Upper lobe of right lung (tissue), 1 donor: ENCODE measurements around the gene MACROD1. TPM values are rescaled to one million over a fixed set of nuclear protein-coding genes. Genes with fewer than 3 reads are reported as not detected.
A peak's percentile ranks its signal among the peaks of the same experiment; 100 is the strongest.

Experiments
- ATAC-seq: fragments of 200-7000 bp; cut with Tn5 transposase; one replicate; pipeline ENCODE4 v1.9.1; 2020; ENCODE audit warnings: mild to moderate bottlenecking, moderate library complexity
- DNase-seq: peaks from one replicate; pipeline ENCODE4 v3.0.0-alpha.2; 2020
- H3K27ac ChIP-seq: fragments of 200-600 bp; one replicate; pipeline ENCODE4 v1.8.0; 2022
- H3K27me3 ChIP-seq: fragments of 200-600 bp; one replicate; pipeline ENCODE4 v1.8.0; 2022; ENCODE audit warnings: mild to moderate bottlenecking
- H3K36me3 ChIP-seq: fragments of 200-600 bp; one replicate; pipeline ENCODE4 v1.8.0; 2022
- H3K4me1 ChIP-seq: fragments of 200-600 bp; one replicate; pipeline ENCODE4 v1.8.0; 2022
- H3K4me3 ChIP-seq: fragments of 200-600 bp; one replicate; pipeline ENCODE4 v1.8.0; 2022; ENCODE audit warnings: mild to moderate bottlenecking
- H3K9me3 ChIP-seq: fragments of 200-600 bp; one replicate; pipeline ENCODE4 v1.8.0; 2022
- CTCF ChIP-seq: fragments of 200-600 bp; IDR thresholded peaks from one replicate; pipeline ENCODE4 v1.8.0; 2022; ENCODE audit warnings: antibody characterized with exemption
- intact Hi-C: fragments of 100-400 bp; cut with DNase I; formaldehyde crosslinking; loops from one replicate; pipeline ENCODE4 v1.11.0; 2022
- total RNA-seq: library from RNA; stranded (reverse); fragmentation: NEBNext Ultra II Directional; extraction: Animal tissue kit (Norgen Biotek cat#: 25700); gene quantifications from one replicate; pipeline ENCODE4 v1.2.1, GENCODE V29; 2021
- donor health status: DM: no; HTN: yes; CAD: no; lungs with severe emphysema.

Gene MACROD1
- total RNA-seq, 1 donor from 2014 or later: 15.8 TPM

DNA sequence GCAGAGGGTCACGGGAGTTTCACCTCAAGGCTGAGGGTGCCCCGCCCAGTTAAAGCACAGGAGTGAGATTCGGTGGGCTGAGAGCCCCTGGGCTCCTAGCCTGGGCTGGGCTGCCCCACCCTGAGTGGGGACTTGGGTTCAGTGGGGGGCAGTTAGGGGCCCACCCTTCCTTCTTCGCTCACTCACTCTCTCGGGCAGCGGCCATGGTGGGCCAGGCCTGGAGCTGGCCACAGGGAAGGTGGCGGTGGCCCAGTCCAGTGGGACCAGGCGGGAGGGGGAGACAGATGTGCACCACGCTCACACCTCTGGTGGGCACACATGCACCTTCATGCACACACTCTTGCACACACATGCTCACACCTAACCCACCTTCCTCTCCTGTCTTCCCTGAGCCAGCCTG lies 124.1 kb downstream of the MACROD1 start:
- intact Hi-C loops: no loop called here
- Histone ChIP-seq H3K36me3 (no peaks in the 10 kb centered on the region), H3K4me3 (no peak overlapping the region), H3K9me3 (no peaks in the 10 kb centered on the region), H3K27me3 (peaks cover 6% of the 10 kb centered on the region), H3K27ac (no peak overlapping the region), H3K4me1 (no peaks in the 10 kb centered on the region)
- ATAC-seq (no peak), DNase-seq (no peak)
- no peak for TF ChIP-seq CTCF

DNA sequence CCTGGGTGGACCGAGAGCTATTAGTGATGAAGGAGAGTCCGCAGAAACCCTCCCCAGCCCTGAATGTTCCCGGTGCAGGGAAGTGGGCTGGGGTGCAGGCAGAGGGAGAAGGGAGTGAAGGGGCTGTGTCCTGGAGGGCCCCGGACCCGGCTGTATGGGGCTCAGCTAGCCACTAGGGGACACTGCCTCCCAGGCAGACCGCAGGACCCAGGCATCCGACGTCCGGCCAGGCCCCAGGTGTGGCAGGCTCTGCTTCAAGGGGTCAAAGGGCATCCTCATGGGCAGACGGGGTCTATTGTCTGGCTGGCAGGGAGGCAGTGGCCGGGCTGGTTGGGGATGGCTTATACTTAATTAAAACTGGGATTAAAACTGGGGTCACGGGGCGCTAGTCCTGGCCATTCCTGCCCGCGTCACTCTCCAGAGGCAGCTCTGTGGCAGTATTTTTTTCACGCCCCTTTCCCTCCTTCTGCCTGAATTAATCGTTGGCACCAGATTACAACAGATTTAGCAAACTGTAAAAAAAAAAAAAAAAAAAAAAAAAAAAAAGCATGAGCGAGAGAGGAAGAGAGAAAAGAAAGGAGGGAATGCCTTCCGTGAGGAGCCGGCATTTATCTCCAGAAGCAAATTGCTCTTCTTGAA lies 125.1 kb downstream of the MACROD1 start:
- Histone ChIP-seq H3K27me3 (peaks cover 16% of the 10 kb centered on the region), H3K4me3 (no peak overlapping the region), H3K36me3 (no peaks in the 10 kb centered on the region), H3K4me1 (peaks cover 4% of the 10 kb centered on the region), H3K9me3 (no peaks in the 10 kb centered on the region), H3K27ac (no peak overlapping the region)
- peak; percentile 30 for TF ChIP-seq CTCF
- intact Hi-C loops: no loop called here
- peak; percentile 42 for ATAC-seq
- DNase-seq: no peak

DNA sequence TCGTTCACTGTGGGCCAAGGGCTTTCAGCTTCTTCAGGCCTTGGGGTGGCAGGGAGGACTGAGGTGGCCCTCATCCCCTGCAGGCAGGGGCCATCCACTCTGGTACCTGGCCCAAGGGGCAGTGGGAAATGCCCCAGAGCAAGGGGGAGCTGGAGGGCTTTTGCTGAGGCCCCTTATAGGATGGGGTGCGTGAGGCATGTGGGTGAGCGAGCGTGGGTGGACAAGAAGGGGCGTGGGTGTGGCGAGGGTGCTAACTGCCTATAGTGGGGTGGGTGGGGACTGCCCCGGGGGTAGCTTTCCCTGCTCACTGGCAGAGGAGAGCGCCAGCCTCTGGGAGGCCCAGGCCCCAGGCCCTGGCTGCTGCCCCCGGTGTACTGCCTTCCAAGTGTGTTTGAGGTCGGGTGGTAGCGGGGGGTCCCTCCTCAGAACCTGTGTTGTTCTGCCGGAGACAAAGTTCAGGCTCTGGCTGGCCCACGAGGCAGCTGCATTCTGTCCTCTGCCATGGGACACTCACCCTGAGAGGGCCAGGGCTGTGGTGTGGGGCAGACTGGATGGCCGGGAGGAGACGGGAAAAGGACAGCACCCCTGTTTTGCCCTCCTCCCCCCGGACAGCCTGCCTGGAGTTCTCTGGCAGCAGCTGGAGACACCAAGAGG lies 126.8 kb downstream of the MACROD1 start:
- no peaks in the 10 kb centered on the region for H3K36me3 ChIP-seq
- TF ChIP-seq CTCF: no peak
- H3K4me3 ChIP-seq: no peak overlapping the region
- ATAC-seq: no peak
- H3K9me3 ChIP-seq: no peaks in the 10 kb centered on the region
- H3K27ac ChIP-seq: no peak overlapping the region
- intact Hi-C loops: no loop called here
- H3K4me1 ChIP-seq: peaks cover 4% of the 10 kb centered on the region
- H3K27me3 ChIP-seq: peaks cover 29% of the 10 kb centered on the region
- no peak for DNase-seq

GRCh38 chr11:64038500-64038899 lies 127.4 kb downstream of the MACROD1 start:
- intact Hi-C loops: no loop called here
- peaks cover 4% of the 10 kb centered on the region for H3K4me1 ChIP-seq
- no peaks in the 10 kb centered on the region for H3K9me3 ChIP-seq
- no peak overlapping the region for H3K4me3 ChIP-seq
- ATAC-seq: no peak
- no peak for DNase-seq
- no peaks in the 10 kb centered on the region for H3K36me3 ChIP-seq
- H3K27ac ChIP-seq: no peak overlapping the region
- no peak for TF ChIP-seq CTCF
- peaks cover 35% of the 10 kb centered on the region for H3K27me3 ChIP-seq

GRCh38 chr11:64037027-64037634 lies 128.8 kb downstream of the MACROD1 start:
- TF ChIP-seq CTCF: no peak
- intact Hi-C loops: no loop called here
- Histone ChIP-seq H3K9me3 (no peaks in the 10 kb centered on the region), H3K4me1 (peaks cover 4% of the 10 kb centered on the region), H3K4me3 (no peak overlapping the region), H3K27ac (no peak overlapping the region), H3K27me3 (peaks cover 40% of the 10 kb centered on the region), H3K36me3 (no peaks in the 10 kb centered on the region)
- DNase-seq (no peak), ATAC-seq (no peak)
